ENCODE results near the gene ZRANB1.

The ZRANB1 gene

DNA sequence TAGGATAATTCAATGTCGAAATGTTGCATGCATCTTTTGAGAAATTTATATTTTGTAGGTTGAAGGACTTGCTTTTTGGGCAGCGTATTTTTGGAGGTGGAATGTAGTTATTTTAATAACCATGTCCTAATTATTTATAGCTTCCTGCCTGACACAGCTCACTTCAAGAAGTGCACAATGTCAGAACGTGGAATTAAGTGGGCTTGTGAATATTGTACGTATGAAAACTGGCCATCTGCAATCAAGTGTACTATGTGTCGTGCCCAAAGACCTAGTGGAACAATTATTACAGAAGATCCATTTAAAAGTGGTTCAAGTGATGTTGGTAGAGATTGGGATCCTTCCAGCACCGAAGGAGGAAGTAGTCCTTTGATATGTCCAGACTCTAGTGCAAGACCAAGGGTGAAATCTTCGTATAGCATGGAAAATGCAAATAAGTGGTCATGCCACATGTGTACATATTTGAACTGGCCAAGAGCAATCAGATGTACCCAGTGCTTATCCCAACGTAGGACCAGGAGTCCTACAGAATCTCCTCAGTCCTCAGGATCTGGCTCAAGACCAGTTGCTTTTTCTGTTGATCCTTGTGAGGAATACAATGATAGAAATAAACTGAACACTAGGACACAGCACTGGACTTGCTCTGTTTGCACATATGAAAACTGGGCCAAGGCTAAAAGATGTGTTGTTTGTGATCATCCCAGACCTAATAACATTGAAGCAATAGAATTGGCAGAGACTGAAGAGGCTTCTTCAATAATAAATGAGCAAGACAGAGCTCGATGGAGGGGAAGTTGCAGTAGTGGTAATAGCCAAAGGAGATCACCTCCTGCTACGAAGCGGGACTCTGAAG lies 620 bp downstream of the ZRANB1 start:
- DNase-seq: no peak
- H3K27ac Mint-ChIP-seq: no peak overlapping the region
- H3K27me3 Mint-ChIP-seq: no peaks in the 10 kb centered on the region
- CTCF ChIA-PET: interaction anchor here (1.2 kb wide), 1 partner anchor 42 kb away, joined by 5 read pairs; no protein-coding TSS in a partner anchor
- peaks cover 5% of the 10 kb centered on the region for H3K4me1 Mint-ChIP-seq
- H3K4me3 Mint-ChIP-seq: no peak overlapping the region
- peaks cover 9% of the 10 kb centered on the region for H3K36me3 Mint-ChIP-seq
- no peaks in the 10 kb centered on the region for H3K9me3 Mint-ChIP-seq

DNA sequence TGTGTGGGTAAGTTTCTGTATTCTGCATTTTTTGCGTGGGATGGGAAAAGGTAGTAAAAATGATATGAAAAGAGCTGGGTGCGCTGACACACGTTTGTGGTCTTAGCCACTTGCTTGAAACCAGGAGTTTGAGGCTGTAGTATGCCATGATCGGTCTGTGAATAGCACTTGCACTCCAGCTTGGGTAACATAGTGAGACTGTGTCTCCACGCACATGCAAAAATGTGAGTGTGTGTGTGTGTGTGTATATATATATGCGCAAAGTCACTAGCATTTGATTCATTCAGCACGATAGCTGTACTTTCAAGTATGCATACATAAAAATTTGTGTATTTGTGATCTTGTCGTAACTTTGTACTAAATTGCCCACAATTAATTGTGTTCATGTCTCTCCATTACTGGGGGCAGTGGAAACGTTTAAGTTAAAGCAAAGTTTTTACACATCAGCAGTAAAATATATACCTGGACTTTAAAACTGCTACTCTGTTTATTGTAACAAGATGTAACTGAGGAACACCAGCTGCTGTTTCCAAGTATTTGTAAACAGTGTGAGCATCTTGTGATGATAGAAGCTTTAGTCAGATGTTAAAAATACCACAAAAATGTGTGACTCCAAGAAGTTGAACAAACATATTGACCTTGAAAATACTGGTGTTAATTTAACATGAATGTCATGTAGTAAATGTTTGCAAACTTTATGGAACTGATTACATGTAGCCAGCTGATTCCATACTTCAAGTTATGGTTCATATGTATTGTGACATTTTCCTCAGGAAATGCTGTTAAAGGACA lies 1.6 kb downstream of the ZRANB1 start:
- Mint-ChIP-seq H3K27me3 (no peaks in the 10 kb centered on the region), H3K9me3 (no peaks in the 10 kb centered on the region), H3K36me3 (peaks cover 10% of the 10 kb centered on the region), H3K4me3 (no peak overlapping the region), H3K27ac (no peak overlapping the region), H3K4me1 (peaks cover 5% of the 10 kb centered on the region)
- CTCF ChIA-PET: interaction anchor here (1.2 kb wide), 1 partner anchor 43 kb away, joined by 5 read pairs; no protein-coding TSS in a partner anchor
- DNase-seq: no peak

DNA sequence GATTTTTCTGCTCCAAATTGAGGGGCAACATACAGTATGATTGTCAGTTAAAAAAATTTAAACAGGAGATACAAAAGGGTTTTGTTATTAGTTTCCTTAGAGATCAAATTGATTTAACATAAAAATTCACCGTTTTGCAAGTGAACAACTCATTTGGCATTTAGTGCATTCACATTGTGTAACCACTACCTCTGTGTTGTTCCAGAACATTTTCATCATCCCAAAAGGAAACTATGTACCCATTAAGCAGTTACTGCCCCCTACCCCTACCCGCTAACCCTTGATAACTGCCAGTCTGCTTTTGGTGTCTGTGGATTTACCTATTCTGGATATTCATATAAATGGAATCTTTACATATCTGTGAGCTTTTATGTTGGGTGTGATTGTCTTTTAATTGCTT lies 3.1 kb downstream of the ZRANB1 start:
- DNase-seq: no peak
- Mint-ChIP-seq H3K27ac (no peak overlapping the region), H3K36me3 (peaks cover 16% of the 10 kb centered on the region), H3K4me1 (peaks cover 5% of the 10 kb centered on the region), H3K9me3 (no peaks in the 10 kb centered on the region), H3K4me3 (no peak overlapping the region), H3K27me3 (no peaks in the 10 kb centered on the region)
- CTCF ChIA-PET: no interaction called here

DNA sequence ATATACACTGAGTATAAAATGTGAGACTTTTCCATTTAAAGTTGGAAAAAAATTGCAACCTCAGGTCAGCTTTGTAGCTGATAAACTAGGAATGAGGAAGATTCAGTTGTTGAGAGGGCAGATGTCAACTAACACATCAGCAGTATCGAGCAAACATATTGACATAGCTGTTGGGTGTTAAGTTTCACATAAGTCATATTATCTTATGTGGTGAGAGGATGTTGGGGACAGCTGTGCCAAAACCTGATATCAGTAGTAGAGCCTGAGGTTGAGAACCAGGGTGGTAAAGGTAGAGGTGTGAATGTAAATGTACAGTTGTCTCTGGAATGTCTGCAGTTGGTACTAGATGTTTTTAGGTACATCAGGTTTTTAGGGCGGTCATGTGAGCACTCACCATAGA lies 5.0 kb downstream of the ZRANB1 start:
- CTCF ChIA-PET: interaction anchor here (0.6 kb wide), 1 partner anchor 16 kb away, joined by 3 read pairs; no protein-coding TSS in a partner anchor
- H3K36me3 Mint-ChIP-seq: peaks cover 15% of the 10 kb centered on the region
- no peaks in the 10 kb centered on the region for H3K9me3 Mint-ChIP-seq
- H3K27me3 Mint-ChIP-seq: no peaks in the 10 kb centered on the region
- DNase-seq: no peak
- H3K27ac Mint-ChIP-seq: no peak overlapping the region
- H3K4me1 Mint-ChIP-seq: peaks cover 3% of the 10 kb centered on the region
- no peak overlapping the region for H3K4me3 Mint-ChIP-seq

DNA sequence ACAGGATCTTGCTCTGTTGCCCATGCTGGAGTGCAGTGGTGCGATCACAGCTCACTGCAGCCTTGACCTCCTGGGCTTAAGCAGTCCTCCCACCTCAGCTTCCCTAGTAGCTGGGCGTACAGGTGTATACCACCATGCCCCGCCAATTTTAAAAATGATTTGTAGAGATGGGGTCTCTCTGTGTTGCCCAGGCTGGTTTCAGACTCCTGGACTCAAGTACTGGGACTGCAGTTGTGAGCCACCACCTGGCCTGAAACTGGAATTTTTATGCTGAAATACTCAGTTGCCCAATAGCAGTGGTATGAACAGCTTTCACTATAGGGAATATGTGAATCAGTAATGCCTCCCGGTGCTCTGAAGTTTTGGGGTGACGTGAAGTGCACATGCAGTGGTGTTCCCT lies 7.6 kb downstream of the ZRANB1 start:
- H3K27ac Mint-ChIP-seq: no peak overlapping the region
- peaks cover 5% of the 10 kb centered on the region for H3K4me1 Mint-ChIP-seq
- DNase-seq: no peak

DNA sequence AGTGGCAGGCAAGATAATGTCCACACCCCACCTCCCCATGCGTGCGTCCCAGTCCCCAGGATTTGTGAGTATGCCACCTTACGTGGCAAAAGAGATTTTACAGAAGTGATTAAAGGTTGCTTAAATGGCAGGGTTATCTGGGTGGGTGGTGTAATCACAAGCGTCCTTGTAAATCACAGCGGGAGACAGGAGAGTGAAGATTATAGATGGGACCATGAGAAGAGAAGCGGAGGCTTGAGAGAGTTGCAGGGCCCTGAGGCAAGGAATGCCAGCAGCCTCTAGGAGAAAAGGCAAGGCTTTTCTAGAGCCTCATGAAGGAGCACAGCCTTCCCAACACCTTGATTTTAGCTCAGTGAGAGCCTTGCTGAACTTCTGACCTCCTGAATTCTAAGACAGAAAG lies 10.2 kb downstream of the ZRANB1 start:
- DNase-seq: no peak

More for the DNA sequence above, 7.6 kb downstream of the ZRANB1 start:
- CTCF ChIA-PET: no interaction called here
- Mint-ChIP-seq H3K9me3 (no peaks in the 10 kb centered on the region), H3K4me3 (no peak overlapping the region), H3K36me3 (peaks cover 15% of the 10 kb centered on the region), H3K27me3 (no peaks in the 10 kb centered on the region)

DNA sequence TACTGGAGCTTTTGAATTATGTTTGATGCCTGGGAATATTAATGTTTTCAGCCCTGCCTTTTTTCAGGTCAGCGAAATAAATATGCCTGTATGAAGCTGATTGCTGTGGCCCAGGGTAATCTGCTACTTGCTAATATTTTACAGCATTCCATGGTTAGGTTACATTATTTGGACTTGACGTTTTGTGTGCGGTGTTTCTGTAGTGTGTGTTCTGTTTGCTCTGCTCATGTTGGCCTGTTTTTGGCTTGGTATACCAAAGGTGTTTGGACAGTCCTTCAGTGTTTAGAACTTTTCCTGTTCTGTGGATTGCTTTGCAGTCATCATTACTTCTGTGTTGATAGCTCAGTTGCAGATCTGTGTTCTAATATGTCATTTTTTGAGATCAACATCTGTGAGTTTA lies 11.5 kb downstream of the ZRANB1 start:
- DNase-seq: no peak
- H3K36me3 Mint-ChIP-seq: peaks cover 12% of the 10 kb centered on the region
- peak overlapping the region; percentile 47 for H3K27ac Mint-ChIP-seq
- no peaks in the 10 kb centered on the region for H3K27me3 Mint-ChIP-seq
- CTCF ChIA-PET: no interaction called here
- no peaks in the 10 kb centered on the region for H3K9me3 Mint-ChIP-seq
- peaks cover 16% of the 10 kb centered on the region for H3K4me1 Mint-ChIP-seq
- H3K4me3 Mint-ChIP-seq: no peak overlapping the region

More for the DNA sequence above, 10.2 kb downstream of the ZRANB1 start:
- Mint-ChIP-seq H3K27me3 (no peaks in the 10 kb centered on the region), H3K4me3 (no peak overlapping the region), H3K27ac (no peak overlapping the region), H3K4me1 (peaks cover 13% of the 10 kb centered on the region), H3K9me3 (no peaks in the 10 kb centered on the region), H3K36me3 (peaks cover 13% of the 10 kb centered on the region)
- CTCF ChIA-PET: no interaction called here

DNA sequence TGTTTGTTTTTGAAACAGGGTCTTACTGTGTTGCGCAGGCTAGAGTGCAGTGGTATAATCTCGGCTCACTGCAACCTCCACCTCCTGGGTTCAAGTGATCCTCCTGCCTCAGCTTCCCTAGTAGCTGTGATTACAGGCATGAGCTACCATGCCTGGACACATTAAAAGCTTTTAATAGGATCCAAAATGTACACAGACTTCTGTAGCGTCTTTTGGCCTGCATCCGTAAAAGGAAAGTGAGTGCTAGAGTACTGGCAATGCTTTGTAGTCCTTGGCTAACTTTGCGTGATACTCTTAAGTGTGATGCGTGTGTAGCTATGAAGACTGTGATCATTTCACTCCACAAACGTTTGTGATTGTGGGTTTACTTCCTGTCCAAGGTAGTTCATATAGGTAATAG lies 13.3 kb downstream of the ZRANB1 start:
- Mint-ChIP-seq H3K9me3 (no peaks in the 10 kb centered on the region), H3K4me3 (no peak overlapping the region), H3K27me3 (no peaks in the 10 kb centered on the region), H3K27ac (peak overlapping the region; percentile 58), H3K36me3 (peaks cover 9% of the 10 kb centered on the region), H3K4me1 (peaks cover 24% of the 10 kb centered on the region)
- DNase-seq: no peak
- CTCF ChIA-PET: no interaction called here

DNA sequence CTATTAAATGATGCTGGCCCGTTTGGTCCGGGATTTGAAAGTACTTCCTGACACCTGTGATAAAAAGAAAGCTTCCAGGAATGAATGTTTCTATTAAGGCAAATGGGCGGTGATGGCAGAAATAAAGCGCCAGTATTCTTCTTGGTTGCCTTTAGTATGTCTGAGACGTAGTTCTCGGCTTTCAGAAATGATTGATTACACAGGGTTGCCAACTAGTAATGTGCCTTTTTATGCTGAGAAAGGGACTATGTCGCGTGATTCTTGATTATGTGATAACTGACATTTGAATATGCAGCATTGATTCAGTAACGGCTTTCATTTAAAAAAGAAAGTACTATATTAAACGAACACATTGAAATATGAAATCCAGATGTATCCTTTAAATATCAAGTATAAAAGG lies 13.9 kb downstream of the ZRANB1 start:
- H3K27me3 Mint-ChIP-seq: no peaks in the 10 kb centered on the region
- CTCF ChIA-PET: no interaction called here
- DNase-seq: no peak
- H3K4me3 Mint-ChIP-seq: no peak overlapping the region
- H3K4me1 Mint-ChIP-seq: peaks cover 27% of the 10 kb centered on the region
- no peak overlapping the region for H3K27ac Mint-ChIP-seq
- H3K36me3 Mint-ChIP-seq: peaks cover 9% of the 10 kb centered on the region
- H3K9me3 Mint-ChIP-seq: no peaks in the 10 kb centered on the region

DNA sequence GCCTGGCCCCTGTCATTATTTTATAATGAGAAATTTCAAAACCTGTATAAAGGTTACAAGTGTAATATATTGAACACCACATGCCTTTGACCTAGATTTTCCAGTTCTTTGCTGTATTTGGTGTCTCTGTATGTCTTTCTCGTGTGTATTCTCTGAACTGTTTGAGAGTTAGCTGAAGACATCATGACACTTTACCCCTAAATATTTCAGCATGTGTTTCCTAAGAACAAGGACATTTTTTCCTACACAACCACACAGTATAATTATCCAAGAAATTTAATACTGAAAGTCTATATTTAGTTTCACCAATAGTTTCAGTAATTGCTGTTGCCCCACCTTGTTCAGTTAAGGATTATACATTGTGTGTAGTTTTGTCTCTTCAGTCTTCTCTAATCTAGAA lies 14.8 kb downstream of the ZRANB1 start:
- CTCF ChIA-PET: no interaction called here
- H3K4me1 Mint-ChIP-seq: peaks cover 31% of the 10 kb centered on the region
- H3K4me3 Mint-ChIP-seq: no peak overlapping the region

DNA sequence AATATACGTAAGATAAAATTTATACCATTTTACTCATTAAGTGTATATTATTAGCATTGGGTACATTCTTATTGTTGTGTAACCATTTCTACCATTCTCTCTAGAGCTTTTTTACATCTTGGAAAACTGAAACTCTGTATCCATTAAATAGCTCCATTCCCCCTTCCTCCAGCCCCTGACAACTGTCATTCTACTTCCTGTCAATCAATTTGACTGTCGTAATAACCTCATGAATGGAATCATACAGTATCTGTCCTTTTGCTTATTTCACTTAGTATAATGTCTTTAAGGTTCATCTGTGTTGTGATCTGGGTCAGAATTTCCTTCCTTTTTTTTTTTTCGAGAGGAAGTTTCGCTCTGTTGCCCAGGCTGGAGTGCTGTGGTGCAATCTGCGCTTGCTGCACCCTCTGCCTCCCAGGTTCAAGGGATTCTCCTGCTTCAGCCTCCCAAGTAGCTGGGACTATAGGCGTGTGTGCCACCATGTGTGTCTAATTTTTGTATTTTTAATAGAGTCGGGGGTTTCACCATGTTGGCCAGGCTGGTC lies 15.6 kb downstream of the ZRANB1 start:
- Mint-ChIP-seq H3K4me3 (no peak overlapping the region), H3K36me3 (peaks cover 12% of the 10 kb centered on the region), H3K4me1 (peaks cover 31% of the 10 kb centered on the region), H3K27ac (no peak overlapping the region), H3K27me3 (no peaks in the 10 kb centered on the region), H3K9me3 (no peaks in the 10 kb centered on the region)
- no peak for DNase-seq
- CTCF ChIA-PET: interaction anchor here (0.7 kb wide), 1 partner anchor 308 kb away, joined by 3 read pairs; no protein-coding TSS in a partner anchor

More for the DNA sequence above, 14.8 kb downstream of the ZRANB1 start:
- DNase-seq: no peak
- no peaks in the 10 kb centered on the region for H3K27me3 Mint-ChIP-seq
- peaks cover 12% of the 10 kb centered on the region for H3K36me3 Mint-ChIP-seq
- H3K27ac Mint-ChIP-seq: no peak overlapping the region
- H3K9me3 Mint-ChIP-seq: no peaks in the 10 kb centered on the region

DNA sequence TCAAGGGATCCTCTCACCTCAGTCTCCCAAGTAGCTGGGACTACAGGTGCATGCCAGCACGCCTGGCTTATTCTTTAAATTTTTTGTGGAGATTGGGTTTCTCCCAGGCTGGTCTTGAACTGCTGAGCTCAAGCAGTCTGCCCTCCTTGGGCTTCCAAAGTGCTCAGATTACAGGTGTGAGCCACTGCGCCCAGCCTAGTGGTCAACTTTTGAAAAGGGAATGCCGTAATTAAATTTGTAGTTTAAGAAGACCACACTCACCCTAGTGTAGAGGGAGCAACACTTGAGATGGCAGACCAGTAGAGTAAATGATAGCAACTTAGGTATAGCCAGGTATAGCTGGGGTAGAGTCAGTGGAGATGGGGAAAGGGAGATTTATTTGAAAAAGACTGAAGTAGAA lies 17.6 kb downstream of the ZRANB1 start:
- no peak overlapping the region for H3K27ac Mint-ChIP-seq
- H3K4me1 Mint-ChIP-seq: peaks cover 26% of the 10 kb centered on the region
- H3K4me3 Mint-ChIP-seq: no peak overlapping the region
- no peaks in the 10 kb centered on the region for H3K27me3 Mint-ChIP-seq
- peaks cover 8% of the 10 kb centered on the region for H3K36me3 Mint-ChIP-seq
- CTCF ChIA-PET: no interaction called here
- DNase-seq: no peak
- no peaks in the 10 kb centered on the region for H3K9me3 Mint-ChIP-seq

DNA sequence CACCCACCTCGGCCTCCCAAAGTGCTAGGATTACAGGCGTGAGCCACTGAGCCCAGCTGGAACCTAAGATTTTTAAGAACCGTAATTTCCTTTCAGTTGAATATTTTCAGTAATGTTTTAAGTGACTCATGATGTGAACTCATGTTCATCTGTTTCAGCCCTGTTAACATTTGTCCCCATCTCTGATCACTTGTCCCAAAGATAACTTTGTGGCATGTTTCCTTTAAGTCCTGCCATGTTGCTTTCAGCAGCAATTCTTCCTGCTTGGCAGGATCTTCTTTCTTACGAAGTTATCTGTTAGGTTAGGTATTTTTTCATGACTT lies 19.3 kb downstream of the ZRANB1 start:
- CTCF ChIA-PET: interaction anchor here (0.6 kb wide), 1 partner anchor 431 kb away, joined by 3 read pairs; no protein-coding TSS in a partner anchor
- Mint-ChIP-seq H3K9me3 (no peaks in the 10 kb centered on the region), H3K27ac (peak overlapping the region; percentile 33), H3K4me3 (no peak overlapping the region), H3K36me3 (peaks cover 8% of the 10 kb centered on the region), H3K4me1 (peaks cover 18% of the 10 kb centered on the region), H3K27me3 (no peaks in the 10 kb centered on the region)
- no peak for DNase-seq

DNA sequence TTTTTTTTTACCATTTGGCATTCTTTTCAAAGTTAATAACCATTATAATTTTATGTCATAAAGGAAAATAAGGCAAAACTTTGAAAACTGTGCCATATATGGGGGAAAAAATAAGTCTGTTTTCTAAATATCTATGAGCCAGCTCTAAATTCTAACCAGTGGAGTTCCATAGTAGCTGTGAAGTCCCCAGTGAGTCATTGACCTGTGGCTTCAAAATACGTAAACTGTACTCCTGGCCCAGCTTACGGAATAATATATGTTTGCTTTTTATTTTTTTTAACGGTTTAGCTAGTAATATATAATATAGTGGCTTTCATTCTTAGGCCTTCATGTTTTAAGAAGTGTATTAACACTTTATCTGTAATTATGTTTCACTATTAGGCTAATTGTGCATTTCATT lies 20.5 kb downstream of the ZRANB1 start:
- H3K9me3 Mint-ChIP-seq: no peaks in the 10 kb centered on the region
- peaks cover 12% of the 10 kb centered on the region for H3K36me3 Mint-ChIP-seq
- H3K27me3 Mint-ChIP-seq: no peaks in the 10 kb centered on the region
- peaks cover 17% of the 10 kb centered on the region for H3K4me1 Mint-ChIP-seq
- CTCF ChIA-PET: interaction anchor here (1.2 kb wide), 1 partner anchor 15 kb away, joined by 3 read pairs; no protein-coding TSS in a partner anchor
- no peak overlapping the region for H3K27ac Mint-ChIP-seq
- H3K4me3 Mint-ChIP-seq: no peak overlapping the region
- DNase-seq: no peak
